Activated naive CD4-positive, alpha-beta T cell treated with anti-CD3 and anti-CD28 coated beads, Interleukin-2, amount 50 U/mL, for 24 hours (primary cell): ENCODE results near the gene PPIP5K1.
A peak's percentile ranks its signal among the peaks of the same experiment; 100 is the strongest.

Experiments used
- H3K27ac Mint-ChIP-seq: one replicate; pipeline ENCODE4 v1.8.0; 2021; ENCODE audit warnings: mild to moderate bottlenecking, mixed read lengths
- H3K27me3 Mint-ChIP-seq: one replicate; pipeline ENCODE4 v1.8.0; 2021; ENCODE audit warnings: mixed read lengths
- H3K36me3 Mint-ChIP-seq: one replicate; pipeline ENCODE4 v1.8.0; 2021; ENCODE audit warnings: mixed read lengths
- H3K4me1 Mint-ChIP-seq: one replicate; pipeline ENCODE4 v1.8.0; 2021; ENCODE audit warnings: mixed read lengths
- H3K4me3 Mint-ChIP-seq: one replicate; pipeline ENCODE4 v1.8.0; 2021; ENCODE audit warnings: mild to moderate bottlenecking, mixed read lengths
- H3K9me3 Mint-ChIP-seq: one replicate; pipeline ENCODE4 v1.8.0; 2021; ENCODE audit warnings: mixed read lengths

The PPIP5K1 gene

GRCh38 chr15:43492266-43492665, 97.7 kb downstream of the PPIP5K1 start:
- H3K27ac Mint-ChIP-seq: peak overlapping the region; percentile 90
- H3K36me3 Mint-ChIP-seq: peaks cover 15% of the 10 kb centered on the region
- peaks cover 37% of the 10 kb centered on the region for H3K4me1 Mint-ChIP-seq
- no peaks in the 10 kb centered on the region for H3K9me3 Mint-ChIP-seq
- H3K27me3 Mint-ChIP-seq: no peaks in the 10 kb centered on the region
- H3K4me3 Mint-ChIP-seq: peak overlapping the region; percentile 94

DNA sequence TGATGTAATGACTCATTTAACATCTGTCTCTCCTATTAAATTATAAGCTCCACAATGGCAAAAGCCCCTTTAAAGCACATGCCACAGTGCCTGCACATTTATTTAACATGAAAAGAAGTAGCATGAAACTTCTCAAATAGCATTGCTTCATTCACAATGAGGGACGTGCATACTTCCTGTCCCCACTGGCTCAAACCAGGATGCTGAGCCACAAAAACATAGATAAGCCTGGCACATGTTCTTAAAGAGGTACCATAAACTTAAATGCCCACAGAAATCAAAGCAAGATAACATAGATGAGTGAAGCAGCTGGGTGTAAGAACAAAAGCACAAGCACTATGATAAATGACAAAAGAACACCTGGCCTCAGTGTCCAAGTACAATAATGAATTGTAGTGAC, 100.8 kb downstream of the PPIP5K1 start:
- Mint-ChIP-seq H3K27ac (peak overlapping the region; percentile 62), H3K36me3 (peaks cover 19% of the 10 kb centered on the region), H3K4me1 (peaks cover 45% of the 10 kb centered on the region), H3K27me3 (no peaks in the 10 kb centered on the region), H3K9me3 (no peaks in the 10 kb centered on the region), H3K4me3 (peak overlapping the region; percentile 15)

- H3K27ac Mint-ChIP-seq: no peak overlapping the region
- H3K36me3 Mint-ChIP-seq: peaks cover 19% of the 10 kb centered on the region
- peak overlapping the region; percentile 15 for H3K4me3 Mint-ChIP-seq
- H3K9me3 Mint-ChIP-seq: no peaks in the 10 kb centered on the region
- H3K4me1 Mint-ChIP-seq: peaks cover 47% of the 10 kb centered on the region
- no peaks in the 10 kb centered on the region for H3K27me3 Mint-ChIP-seq
Measured at GRCh38 chr15:43488790-43489189, 101.2 kb downstream of the PPIP5K1 start.

DNA sequence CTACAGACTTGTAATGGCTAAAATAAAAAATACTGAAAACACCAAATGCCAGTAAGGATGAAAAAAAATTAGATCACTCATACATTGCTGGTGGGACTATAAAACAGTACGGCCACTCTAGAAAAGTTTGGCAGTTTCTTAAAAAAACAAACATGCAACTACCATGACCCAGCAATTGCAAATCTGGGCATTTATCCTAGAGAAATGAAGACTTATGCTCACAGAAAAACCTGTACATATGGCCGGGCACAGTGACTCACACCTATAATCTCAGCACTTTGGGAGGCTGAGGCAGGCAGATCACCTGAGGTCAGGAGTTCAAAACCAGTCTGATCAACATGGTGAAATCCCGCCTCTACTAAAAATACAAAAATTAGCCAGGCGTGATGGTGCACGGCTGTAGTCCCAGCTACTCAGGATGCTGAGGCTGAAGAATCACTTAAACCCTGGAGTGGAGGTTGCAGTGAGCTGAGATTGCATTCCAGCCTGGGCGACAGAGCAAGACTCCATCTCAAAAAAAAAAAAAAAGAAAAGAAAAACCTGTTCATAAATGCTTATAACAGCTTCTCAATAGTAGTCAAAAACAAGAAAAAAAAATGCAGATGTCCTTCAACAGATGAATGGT, 102.6 kb downstream of the PPIP5K1 start:
- no peaks in the 10 kb centered on the region for H3K9me3 Mint-ChIP-seq
- no peaks in the 10 kb centered on the region for H3K27me3 Mint-ChIP-seq
- no peak overlapping the region for H3K4me3 Mint-ChIP-seq
- H3K27ac Mint-ChIP-seq: no peak overlapping the region
- H3K4me1 Mint-ChIP-seq: peaks cover 44% of the 10 kb centered on the region
- H3K36me3 Mint-ChIP-seq: peaks cover 17% of the 10 kb centered on the region

GRCh38 chr15:43484455-43484854, 105.6 kb downstream of the PPIP5K1 start:
- Mint-ChIP-seq H3K27ac (no peak overlapping the region), H3K4me3 (no peak overlapping the region), H3K27me3 (no peaks in the 10 kb centered on the region), H3K36me3 (peaks cover 13% of the 10 kb centered on the region), H3K9me3 (no peaks in the 10 kb centered on the region), H3K4me1 (peaks cover 27% of the 10 kb centered on the region)
